Rectal smooth muscle tissue (tissue), 1 donor: ENCODE measurements around the gene CACNA1F.

Experiments used
- H3K27ac ChIP-seq: one replicate; pipeline ENCODE4 v1.7.0; 2013; ENCODE audit warnings: low read depth, low read length, inconsistent platforms
- H3K27me3 ChIP-seq: one replicate; pipeline ENCODE4 v1.7.0; 2013; ENCODE audit warnings: low read length; ENCODE audit not compliant: control insufficient read depth, insufficient read depth
- H3K36me3 ChIP-seq: one replicate; pipeline ENCODE4 v1.7.0; 2013; ENCODE audit warnings: low read length; ENCODE audit not compliant: control insufficient read depth, insufficient read depth
- H3K4me1 ChIP-seq: one replicate; pipeline ENCODE4 v1.7.0; 2013; ENCODE audit warnings: low read length; ENCODE audit not compliant: control insufficient read depth, insufficient read depth
- H3K4me3 ChIP-seq: one replicate; pipeline ENCODE4 v1.7.0; 2013; ENCODE audit warnings: low read length
- H3K9ac ChIP-seq: one replicate; pipeline ENCODE4 v1.7.0; 2013; ENCODE audit warnings: low read length

Gene CACNA1F

DNA sequence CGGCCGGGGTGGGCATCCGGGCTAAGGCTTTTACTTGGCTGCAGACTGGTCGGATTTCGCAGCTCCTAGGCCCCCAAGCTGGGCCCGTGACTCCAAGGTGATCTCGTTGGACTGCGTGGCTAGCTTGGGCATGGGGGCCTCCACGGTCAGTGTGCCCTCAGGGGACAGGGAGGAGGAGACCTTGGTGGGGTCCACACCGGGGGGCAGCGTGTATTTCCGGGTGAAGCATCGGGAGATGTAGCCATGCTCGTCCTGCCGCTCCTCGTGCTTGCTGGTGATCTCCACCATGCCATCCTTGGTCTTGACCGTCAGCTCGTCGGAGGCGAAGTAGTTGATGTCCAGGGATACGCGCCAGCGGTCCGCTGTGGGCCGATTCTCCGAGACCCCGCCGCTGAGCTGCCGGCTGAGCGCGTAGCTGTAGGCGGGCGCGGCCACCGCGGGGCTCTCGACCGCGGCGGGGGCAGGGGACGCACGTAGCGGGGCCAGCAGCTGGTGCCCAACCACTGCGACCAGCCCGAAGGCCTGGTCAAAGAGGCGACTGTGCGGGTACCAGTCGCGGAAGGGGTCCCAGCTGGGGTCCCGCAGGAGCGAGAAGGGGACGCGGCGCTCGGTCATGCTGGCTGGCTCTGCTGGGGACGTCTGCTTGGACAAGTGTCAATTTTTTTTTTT is 881 bp upstream of the CACNA1F start:
- no peaks in the 10 kb centered on the region for H3K36me3 ChIP-seq
- no peak overlapping the region for H3K27ac ChIP-seq
- no peak overlapping the region for H3K4me3 ChIP-seq
- no peaks in the 10 kb centered on the region for H3K4me1 ChIP-seq
- H3K9ac ChIP-seq, result no peak overlapping the region
- no peaks in the 10 kb centered on the region for H3K27me3 ChIP-seq

DNA sequence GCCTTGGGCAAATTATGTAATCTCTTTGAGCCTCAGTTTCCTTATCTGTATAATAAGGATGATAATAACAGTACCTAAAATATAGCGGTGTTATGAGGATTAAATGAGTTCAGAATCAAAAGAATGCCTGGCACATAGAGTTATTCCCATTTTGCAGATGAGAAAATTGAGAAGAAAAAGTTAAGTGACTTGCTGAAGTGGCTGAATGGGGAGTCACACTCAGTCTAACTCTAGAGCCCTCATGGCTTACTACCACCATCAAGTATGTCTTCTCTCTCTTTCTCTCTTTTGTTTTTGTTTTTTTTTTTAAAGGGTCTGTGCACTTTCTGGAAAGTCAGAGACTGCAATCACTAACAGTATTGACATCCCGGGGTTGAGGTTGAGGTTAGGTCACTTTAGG is 615 bp downstream of the CACNA1F start:
- Histone ChIP-seq H3K27me3 (peaks cover 2% of the 10 kb centered on the region), H3K4me3 (no peak overlapping the region), H3K36me3 (no peaks in the 10 kb centered on the region), H3K9ac (no peak overlapping the region), H3K4me1 (no peaks in the 10 kb centered on the region), H3K27ac (no peak overlapping the region)

DNA sequence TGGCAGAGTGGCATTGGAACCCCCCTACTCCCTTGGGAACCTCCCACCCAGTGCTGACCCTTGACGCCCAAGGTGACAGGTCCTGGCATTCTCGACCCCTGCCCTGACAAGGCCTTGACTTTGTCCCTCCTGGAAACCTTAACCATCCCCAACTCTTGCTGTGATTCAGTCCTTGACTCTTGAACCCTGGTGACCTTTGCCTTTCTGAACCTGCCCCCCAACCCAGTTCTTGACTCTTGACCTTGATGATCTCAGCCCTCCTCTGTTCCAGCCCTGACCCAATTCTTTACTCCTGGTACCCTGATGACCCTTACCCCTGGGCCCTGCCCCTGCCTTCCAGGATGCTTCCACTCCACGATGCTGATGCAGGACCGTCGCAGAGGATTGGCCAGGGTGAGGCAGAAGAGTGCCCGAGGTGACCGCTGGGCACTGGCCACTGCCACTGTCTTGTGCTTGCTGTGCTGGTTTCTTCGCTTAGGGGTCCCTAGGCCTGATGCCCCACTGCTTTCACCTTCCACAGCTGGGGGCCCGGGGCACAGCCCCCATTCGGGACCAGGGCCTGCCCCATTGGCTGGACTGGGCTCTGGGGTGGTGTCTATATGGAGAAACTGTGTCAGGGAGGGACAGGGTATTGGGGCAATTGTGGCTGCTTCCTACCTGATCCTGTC is 1.7 kb downstream of the CACNA1F start:
- no peak overlapping the region for H3K27ac ChIP-seq
- H3K27me3 ChIP-seq, result peaks cover 2% of the 10 kb centered on the region
- H3K36me3 ChIP-seq, result no peaks in the 10 kb centered on the region
- H3K4me3 ChIP-seq, result no peak overlapping the region
- H3K4me1 ChIP-seq, result no peaks in the 10 kb centered on the region
- H3K9ac ChIP-seq, result no peak overlapping the region

DNA sequence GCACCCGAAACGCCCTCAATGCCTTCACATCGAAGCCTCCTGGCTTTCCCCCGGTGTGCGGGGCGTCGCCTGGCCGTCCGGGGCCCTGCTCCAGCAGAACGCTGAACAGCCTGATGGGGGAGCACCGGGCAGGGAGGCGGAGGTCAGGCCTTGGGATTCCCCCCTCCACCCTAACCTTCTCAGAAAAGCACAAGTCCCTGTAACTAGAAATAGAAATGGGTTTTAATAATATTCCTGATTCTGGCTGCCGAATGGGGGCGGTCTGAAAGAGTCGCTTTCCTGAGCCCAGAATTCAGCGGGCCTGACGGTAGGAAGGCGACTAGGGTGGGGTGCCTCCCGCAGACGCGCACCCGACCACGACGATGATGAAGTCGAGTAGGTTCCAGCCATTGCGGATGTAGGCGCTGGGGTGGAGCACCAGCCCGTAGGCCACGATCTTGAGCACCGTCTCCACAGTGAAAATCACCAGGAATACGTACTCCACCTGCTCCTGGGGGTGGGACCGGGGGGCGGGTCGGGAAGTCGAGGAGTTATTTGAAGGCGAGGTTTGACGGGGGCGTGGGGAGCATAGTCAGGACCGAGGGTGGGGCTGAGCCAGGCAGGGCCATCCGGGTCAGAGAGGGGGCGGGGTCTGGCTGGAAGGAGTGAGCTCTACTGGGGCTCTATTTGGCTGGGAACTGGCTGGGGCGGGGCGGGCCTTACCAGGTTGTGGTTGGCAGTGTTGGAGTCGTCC is 2.5 kb downstream of the CACNA1F start:
- H3K9ac ChIP-seq, result no peak overlapping the region
- H3K27me3 ChIP-seq, result peaks cover 2% of the 10 kb centered on the region
- no peaks in the 10 kb centered on the region for H3K36me3 ChIP-seq
- peak overlapping the region; percentile 59 for H3K4me3 ChIP-seq
- H3K27ac ChIP-seq, result no peak overlapping the region
- no peaks in the 10 kb centered on the region for H3K4me1 ChIP-seq

DNA sequence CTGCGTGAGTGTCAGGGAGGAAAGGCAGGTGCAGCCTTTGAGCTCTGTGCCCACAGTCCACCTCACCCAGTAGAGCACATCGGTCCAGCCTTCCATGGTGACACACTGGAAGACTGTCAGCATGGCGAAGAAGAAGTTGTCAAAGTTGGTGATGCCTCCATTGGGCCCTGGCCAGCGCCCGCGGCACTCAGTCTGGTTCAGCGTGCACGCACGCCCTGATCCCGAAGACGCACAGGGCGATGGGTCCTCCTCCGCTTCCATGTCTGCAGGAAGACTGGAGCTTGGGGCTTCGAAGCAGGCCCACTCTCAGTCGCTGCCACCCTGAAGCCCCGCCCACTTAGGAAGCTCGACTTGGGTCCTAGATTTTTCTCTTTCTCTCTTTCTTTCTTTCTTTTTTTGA is 5.0 kb downstream of the CACNA1F start:
- Histone ChIP-seq H3K4me1 (no peaks in the 10 kb centered on the region), H3K4me3 (no peak overlapping the region), H3K27ac (no peak overlapping the region), H3K36me3 (no peaks in the 10 kb centered on the region), H3K9ac (no peak overlapping the region), H3K27me3 (peaks cover 2% of the 10 kb centered on the region)

DNA sequence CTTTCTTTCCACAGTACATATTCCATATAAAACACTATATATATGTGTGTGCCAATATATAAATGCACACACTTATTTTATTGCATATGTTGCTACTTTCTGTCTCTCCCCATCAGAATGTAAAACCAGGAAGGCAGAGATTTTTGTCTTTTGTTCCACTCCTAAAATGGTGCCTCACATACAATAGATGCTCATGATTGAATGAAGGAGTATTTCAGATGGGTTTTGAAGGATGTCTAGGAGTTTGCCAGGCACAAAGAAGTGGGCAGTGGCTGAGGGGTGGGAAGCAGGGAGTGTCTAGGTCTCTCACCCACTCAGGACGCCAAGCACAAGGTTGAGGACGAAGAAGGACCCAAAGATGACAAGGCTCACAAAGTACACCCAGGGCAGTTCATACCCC is 5.4 kb downstream of the CACNA1F start:
- no peak overlapping the region for H3K9ac ChIP-seq
- peaks cover 2% of the 10 kb centered on the region for H3K27me3 ChIP-seq
- H3K4me3 ChIP-seq, result no peak overlapping the region
- H3K27ac ChIP-seq, result no peak overlapping the region
- H3K36me3 ChIP-seq, result no peaks in the 10 kb centered on the region
- no peaks in the 10 kb centered on the region for H3K4me1 ChIP-seq

DNA sequence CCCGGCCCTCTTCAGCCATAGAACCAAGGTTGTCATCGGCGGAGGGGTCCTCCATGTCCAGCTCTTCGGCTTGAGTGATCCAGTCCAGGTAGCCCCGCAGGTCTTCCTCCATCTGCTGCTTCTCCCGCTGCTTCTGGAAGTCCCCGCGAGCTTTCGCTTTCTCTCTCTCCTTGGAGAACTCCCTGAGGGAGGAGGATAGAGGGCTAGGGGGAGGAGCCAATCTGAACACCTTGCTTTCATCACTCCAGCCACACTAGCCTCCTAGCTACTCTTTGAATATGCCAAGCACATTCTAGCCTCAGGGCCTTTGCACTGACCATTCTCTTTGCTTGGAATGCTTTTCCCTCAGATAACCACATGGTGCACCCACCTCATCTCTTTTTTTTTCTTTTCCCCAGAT is 6.2 kb downstream of the CACNA1F start:
- no peak overlapping the region for H3K4me3 ChIP-seq
- H3K27ac ChIP-seq, result no peak overlapping the region
- no peaks in the 10 kb centered on the region for H3K36me3 ChIP-seq
- no peaks in the 10 kb centered on the region for H3K4me1 ChIP-seq
- peaks cover 4% of the 10 kb centered on the region for H3K27me3 ChIP-seq
- no peak overlapping the region for H3K9ac ChIP-seq

DNA sequence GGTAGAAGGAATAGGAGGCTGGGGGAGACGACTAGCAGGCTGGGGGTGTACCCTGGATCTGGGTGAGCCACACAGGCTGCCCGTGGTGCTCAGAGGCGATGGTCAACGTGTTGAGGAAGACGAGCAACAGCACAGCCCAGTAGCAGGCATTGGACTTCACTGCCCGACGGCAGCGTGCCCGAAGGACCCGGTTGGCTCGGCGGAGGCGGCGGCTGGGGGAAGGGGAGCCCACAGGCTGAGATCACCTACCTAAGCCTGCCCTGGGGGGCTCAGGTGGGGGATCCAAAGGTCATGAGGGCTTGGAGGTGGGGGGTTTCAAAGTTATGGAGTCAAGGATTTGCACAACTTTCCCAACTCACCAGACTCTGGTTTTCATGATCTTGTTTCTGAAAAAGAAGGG is 7.3 kb downstream of the CACNA1F start:
- H3K4me1 ChIP-seq, result no peaks in the 10 kb centered on the region
- H3K36me3 ChIP-seq, result no peaks in the 10 kb centered on the region
- H3K27me3 ChIP-seq, result peaks cover 4% of the 10 kb centered on the region
- H3K27ac ChIP-seq, result no peak overlapping the region
- H3K4me3 ChIP-seq, result no peak overlapping the region
- no peak overlapping the region for H3K9ac ChIP-seq

DNA sequence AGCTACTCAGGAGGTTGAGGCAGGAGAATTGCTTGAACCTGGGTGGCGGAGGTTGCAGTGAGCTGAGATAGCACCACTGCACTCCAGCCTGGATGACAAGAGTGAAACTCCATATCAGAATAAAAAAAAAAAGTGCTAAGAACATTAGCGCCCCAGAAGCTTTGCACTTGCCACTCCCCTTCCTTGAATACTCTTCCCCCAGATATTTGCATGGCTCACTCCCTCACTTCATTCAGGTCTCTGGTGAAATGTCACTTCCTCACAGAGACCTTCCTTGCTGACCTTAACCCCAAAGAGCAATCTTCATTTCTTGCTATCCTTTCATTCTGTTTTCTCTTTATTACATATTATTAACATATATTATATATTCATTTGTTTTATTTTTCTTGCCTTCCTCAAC is 11.3 kb downstream of the CACNA1F start:
- Histone ChIP-seq H3K36me3 (no peaks in the 10 kb centered on the region), H3K27me3 (peaks cover 2% of the 10 kb centered on the region), H3K4me1 (no peaks in the 10 kb centered on the region), H3K9ac (no peak overlapping the region), H3K27ac (no peak overlapping the region), H3K4me3 (no peak overlapping the region)

DNA sequence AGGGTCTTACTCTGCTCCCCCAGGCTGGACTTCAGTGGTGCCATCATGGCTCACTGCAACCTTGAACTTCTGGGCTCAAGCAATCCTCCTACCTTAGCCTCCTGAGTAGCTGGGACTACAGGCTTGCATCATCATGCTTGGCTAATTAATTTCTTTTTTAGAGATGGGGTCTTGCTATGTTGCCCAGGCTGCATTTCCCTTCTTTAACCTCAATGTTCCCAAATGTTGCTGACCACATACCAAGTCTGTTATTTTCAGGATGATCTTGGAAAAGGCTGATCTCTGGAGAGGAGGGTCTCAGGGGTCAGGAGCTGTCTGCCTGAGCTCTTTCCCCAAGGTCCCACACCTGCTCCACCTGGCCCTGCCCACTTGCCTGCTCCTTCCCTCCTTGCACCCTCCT is 13.0 kb downstream of the CACNA1F start:
- H3K36me3 ChIP-seq, result no peaks in the 10 kb centered on the region
- H3K27ac ChIP-seq, result no peak overlapping the region
- no peak overlapping the region for H3K9ac ChIP-seq
- H3K4me1 ChIP-seq, result no peaks in the 10 kb centered on the region
- H3K4me3 ChIP-seq, result no peak overlapping the region
- H3K27me3 ChIP-seq, result peaks cover 2% of the 10 kb centered on the region

DNA sequence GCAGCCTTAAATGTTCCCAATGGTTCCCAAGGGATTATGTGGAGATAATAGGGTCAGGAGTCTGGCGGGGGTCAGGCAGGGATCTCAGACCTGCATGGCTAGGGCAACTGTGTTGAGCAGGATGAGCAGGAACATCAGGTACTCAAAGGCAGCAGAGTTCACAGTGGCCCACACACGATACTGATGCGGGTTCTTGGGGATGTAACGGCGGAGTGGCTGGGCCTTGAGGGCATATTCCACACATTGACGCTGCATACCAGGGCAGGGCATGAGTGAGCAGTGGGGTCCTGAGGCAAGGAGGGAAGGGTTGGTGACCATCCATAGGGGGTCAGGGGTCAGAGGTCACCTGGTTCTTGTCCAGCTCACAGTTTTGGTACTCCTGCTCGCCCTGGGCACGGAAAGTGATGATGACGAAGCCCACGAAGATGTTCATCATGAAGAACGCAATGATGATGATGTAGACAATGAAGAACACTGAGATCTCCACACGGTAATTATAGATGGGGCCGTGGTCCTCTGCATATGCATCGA is 18.1 kb downstream of the CACNA1F start:
- Histone ChIP-seq H3K4me1 (no peaks in the 10 kb centered on the region), H3K27me3 (peaks cover 3% of the 10 kb centered on the region), H3K36me3 (no peaks in the 10 kb centered on the region), H3K4me3 (no peak overlapping the region), H3K9ac (no peak overlapping the region), H3K27ac (no peak overlapping the region)

DNA sequence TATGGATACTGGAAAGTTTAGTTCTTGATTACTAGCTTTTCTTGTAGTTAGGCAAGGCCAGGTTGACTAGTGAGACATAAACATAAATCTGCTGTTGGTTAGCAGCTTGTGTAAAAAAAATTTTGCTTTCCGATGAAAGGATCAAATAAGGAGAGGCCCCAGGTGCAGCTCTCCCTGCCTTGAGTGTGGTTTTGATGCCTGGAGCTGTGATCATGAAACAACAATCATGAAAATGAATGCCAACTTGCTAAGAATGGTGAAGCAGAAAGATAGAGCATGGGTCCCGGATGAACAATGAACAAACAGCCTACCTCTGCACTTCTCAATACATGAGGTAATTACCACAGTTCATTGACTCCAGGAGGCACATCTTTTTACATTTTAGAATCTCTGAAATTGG is 18.7 kb downstream of the CACNA1F start:
- no peak overlapping the region for H3K4me3 ChIP-seq
- H3K27ac ChIP-seq, result no peak overlapping the region
- H3K9ac ChIP-seq, result no peak overlapping the region
- no peaks in the 10 kb centered on the region for H3K36me3 ChIP-seq
- H3K4me1 ChIP-seq, result no peaks in the 10 kb centered on the region
- peaks cover 3% of the 10 kb centered on the region for H3K27me3 ChIP-seq
